Measurements from ENCODE around the gene GNAL. TPM values are rescaled to one million over a fixed set of nuclear protein-coding genes. Genes with fewer than 3 reads are reported as not detected.
A peak's percentile ranks its signal among the peaks of the same experiment; 100 is the strongest.

The GNAL gene
- total and polyA plus RNA-seq, 10 donors: 0.74 to 5.7 (median 3.0) TPM

DNA sequence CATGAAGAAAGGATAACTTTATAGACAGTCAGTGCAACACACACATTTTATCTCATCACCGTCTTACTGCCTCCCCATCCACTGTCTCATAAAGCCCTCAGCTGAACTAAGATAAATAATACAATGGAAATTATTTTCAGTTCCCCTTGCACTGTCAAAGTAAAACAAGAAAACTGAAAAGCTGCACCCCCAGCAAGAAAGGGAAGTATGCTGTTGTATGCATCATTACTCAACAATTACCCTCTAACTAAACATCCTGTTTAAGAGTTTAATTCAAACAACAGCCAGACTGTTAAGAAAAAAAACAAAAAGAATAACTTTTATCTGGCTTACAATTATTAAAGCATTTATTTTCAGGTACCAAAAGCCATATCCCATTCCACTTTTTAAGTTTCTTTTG is 194.1 kb downstream of the GNAL start:
- no peak for DNase-seq
- H3K36me3 ChIP-seq: peaks cover 0 to 77% (median 39%) of the 10 kb centered on the region in 6 donors
- H3K9me3 ChIP-seq: no peaks in the 10 kb centered on the region
- intact Hi-C loops (cut with DNase I; ENCODE audit: low total_unique reads): no loop called here
- WGBS, 5 donors: 32 to 48% (median 41%) methylated on average over 1 of the region's 1 CpG
- H3K4me1 ChIP-seq: peaks cover 0 to 50% (median 20%) of the 10 kb centered on the region in 6 donors
- no peak for TF ChIP-seq CTCF (IDR thresholded peaks at IDR 0.05 in 8 of 11, conservative IDR thresholded peaks at IDR 0.05 in 3 of 11)
- TF ChIP-seq POLR2A (IDR thresholded peaks at IDR 0.05): no peak
- no peak for TF ChIP-seq POLR2AphosphoS5 (IDR thresholded peaks at IDR 0.05)
- H3K4me3 ChIP-seq: no peak overlapping the region
- H3K27ac ChIP-seq: peak overlapping the region; percentile 32 to 80 (median 68)
- H3K27me3 ChIP-seq (replicated peaks in 1 of 7): no peaks in the 10 kb centered on the region

DNA sequence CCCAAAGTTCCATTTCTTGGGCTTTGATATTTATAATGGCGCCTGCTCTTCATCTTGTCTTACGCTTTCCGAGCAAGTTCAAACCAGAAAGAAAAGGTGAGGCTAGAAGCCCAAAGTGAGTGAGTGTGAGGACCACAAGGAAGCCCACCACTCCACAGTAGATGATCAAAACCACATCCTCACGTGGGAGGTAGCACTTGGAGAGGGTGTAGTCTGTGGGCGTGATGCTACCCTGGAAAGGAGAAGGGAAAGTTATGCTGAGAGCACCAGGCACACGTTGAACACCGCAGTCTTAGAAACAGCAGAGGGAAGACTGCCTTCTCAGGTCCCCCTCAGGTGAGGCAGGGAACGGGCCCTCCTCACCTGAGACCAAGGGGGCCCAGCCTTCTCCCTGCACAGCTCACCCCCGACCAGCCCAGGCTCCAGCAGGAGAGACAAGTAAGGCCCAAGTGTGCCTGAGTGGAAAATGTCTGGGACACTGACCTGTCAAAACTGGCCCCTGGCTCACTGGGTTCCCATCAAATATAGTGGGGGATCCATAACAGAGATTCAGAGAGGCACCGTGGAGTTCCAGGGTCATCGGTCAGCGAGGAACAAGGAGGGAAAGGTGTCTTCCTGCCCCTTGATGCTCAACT is 195.4 kb downstream of the GNAL start:
- H3K27ac ChIP-seq: peak overlapping the region in 5 of 8 donors; percentile 41 to 80 (median 71)

DNA sequence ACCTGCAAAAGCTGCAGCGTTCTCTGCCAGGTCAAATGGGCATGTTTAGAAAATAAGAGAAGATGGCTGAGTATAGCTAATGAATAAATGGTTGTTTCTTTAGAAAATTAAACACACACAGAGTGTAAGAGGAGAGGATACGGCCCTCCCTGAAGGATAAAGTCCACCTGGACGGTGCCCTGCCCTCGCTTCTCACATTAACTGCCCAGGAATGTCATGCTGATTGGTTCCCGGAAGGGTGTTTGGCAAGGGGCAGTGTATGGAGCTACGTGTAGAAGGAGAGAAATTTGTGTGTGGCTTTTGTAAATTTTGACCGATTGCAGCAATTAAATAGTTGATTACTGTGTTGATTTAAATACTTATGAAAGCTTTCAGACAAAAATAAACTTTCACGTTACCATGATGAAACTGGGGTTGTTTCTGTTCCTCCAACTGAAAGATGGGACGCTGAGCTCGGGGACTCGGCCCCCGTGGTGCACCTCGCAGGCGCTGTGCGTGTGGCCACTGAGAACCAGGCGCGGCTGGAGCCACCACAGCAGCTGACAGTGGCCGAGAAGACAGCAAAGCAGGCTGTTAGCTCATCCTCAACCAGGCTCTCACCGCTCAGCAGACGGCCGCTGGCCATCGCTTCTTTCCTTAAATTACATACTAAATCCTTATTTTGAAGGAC is 196.3 kb downstream of the GNAL start:
- peak overlapping the region in 3 of 8 donors; percentile 54 to 80 (median 79) for H3K27ac ChIP-seq
- H3K36me3 ChIP-seq: peaks cover 0 to 90% (median 58%) of the 10 kb centered on the region in 6 donors
- intact Hi-C loops (cut with DNase I; ENCODE audit: low total_unique reads): no loop called here
- peaks cover 0 to 50% (median 20%) of the 10 kb centered on the region in 6 donors for H3K4me1 ChIP-seq
- WGBS, 5 donors: 80 to 87% (median 85%) methylated on average over 20 to 22 of the region's 22 CpGs
- H3K27me3 ChIP-seq (replicated peaks in 1 of 7): no peaks in the 10 kb centered on the region
- TF ChIP-seq CTCF (IDR thresholded peaks at IDR 0.05 in 8 of 11, conservative IDR thresholded peaks at IDR 0.05 in 3 of 11): no peak
- peak in 2 of 3 donors; percentile 32 to 74 for TF ChIP-seq POLR2AphosphoS5 (IDR thresholded peaks at IDR 0.05)
- no peaks in the 10 kb centered on the region for H3K9me3 ChIP-seq
- no peak overlapping the region for H3K4me3 ChIP-seq
- no peak for DNase-seq

More for the DNA sequence above, 195.4 kb downstream of the GNAL start:
- Histone ChIP-seq H3K27me3 (replicated peaks in 1 of 7) (no peaks in the 10 kb centered on the region), H3K4me1 (peaks cover 0 to 50% (median 20%) of the 10 kb centered on the region in 6 donors), H3K36me3 (peaks cover 0 to 83% (median 50%) of the 10 kb centered on the region in 6 donors), H3K4me3 (no peak overlapping the region), H3K9me3 (no peaks in the 10 kb centered on the region)
- no peak for DNase-seq
- intact Hi-C loops (cut with DNase I; ENCODE audit: low total_unique reads): no loop called here
- WGBS, 5 donors: 80 to 88% (median 85%) methylated on average over 11 to 12 of the region's 12 CpGs
- peak in 1 of 3 donors; percentile 12 for TF ChIP-seq POLR2AphosphoS5 (IDR thresholded peaks at IDR 0.05)
- TF ChIP-seq CTCF (IDR thresholded peaks at IDR 0.05 in 8 of 11, conservative IDR thresholded peaks at IDR 0.05 in 3 of 11): no peak

GRCh38 chr18:11886577-11887110 is 197.6 kb downstream of the GNAL start:
- Histone ChIP-seq H3K4me1 (peaks cover 0 to 43% (median 20%) of the 10 kb centered on the region in 6 donors), H3K27ac (no peak overlapping the region), H3K4me3 (no peak overlapping the region), H3K9me3 (no peaks in the 10 kb centered on the region), H3K36me3 (peaks cover 0 to 90% (median 63%) of the 10 kb centered on the region in 6 donors), H3K27me3 (replicated peaks in 1 of 7) (no peaks in the 10 kb centered on the region)
- TF ChIP-seq POLR2A (IDR thresholded peaks at IDR 0.05) (no peak), POLR2AphosphoS5 (IDR thresholded peaks at IDR 0.05) (no peak), CTCF (IDR thresholded peaks at IDR 0.05 in 8 of 11, conservative IDR thresholded peaks at IDR 0.05 in 3 of 11) (no peak)
- intact Hi-C loops (cut with DNase I; ENCODE audit: low total_unique reads): no loop called here
- WGBS, 5 donors: 91 to 94% (median 93%) methylated on average over 15 to 19 of the region's 19 CpGs
- DNase-seq: no peak

Measured in spleen (tissue), 11 donors.